Parathyroid adenoma (tissue), 2 donors: ENCODE data around the gene TSPAN11.

ENCODE experiments used
- H2AFZ ChIP-seq: fragments of 300-600 bp; sonication (generic); one replicate; pipeline ENCODE4 v1.7.0; 2017; ENCODE audit warnings: antibody characterized with exemption, mild to moderate bottlenecking
- H3K27ac ChIP-seq: fragments of 300-600 bp; sonication (generic); one replicate; pipeline ENCODE4 v1.7.0; 2017
- H3K27me3 ChIP-seq: fragments of 300-600 bp; sonication (generic); one replicate; pipeline ENCODE4 v1.7.0; 2017; ENCODE audit warnings: low read length; ENCODE audit not compliant: control insufficient read depth, insufficient read depth
- H3K36me3 ChIP-seq: fragments of 300-600 bp; sonication (generic); one replicate; pipeline ENCODE4 v1.7.0; 2017; ENCODE audit warnings: low read length; ENCODE audit not compliant: control insufficient read depth, insufficient read depth
- H3K4me1 ChIP-seq: fragments of 300-600 bp; sonication (generic); one replicate; pipeline ENCODE4 v1.7.0; 2017; ENCODE audit warnings: control low read depth
- H3K4me2 ChIP-seq: fragments of 300-600 bp; sonication (generic); one replicate; pipeline ENCODE4 v1.7.0; 2017; ENCODE audit warnings: low read length
- H3K4me3 ChIP-seq: fragments of 300-600 bp; sonication (generic); one replicate; pipeline ENCODE4 v1.7.0; 2017; ENCODE audit warnings: low read depth, low read length
- H3K79me2 ChIP-seq: fragments of 300-600 bp; sonication (generic); one replicate; pipeline ENCODE4 v1.7.0; 2017; ENCODE audit warnings: control low read depth
- H3K9ac ChIP-seq: fragments of 300-600 bp; sonication (generic); one replicate; pipeline ENCODE4 v1.7.0; 2017; ENCODE audit warnings: mild to moderate bottlenecking
- H3K9me3 ChIP-seq: fragments of 300-600 bp; sonication (generic); one replicate; pipeline ENCODE4 v1.7.0; 2017; ENCODE audit warnings: low read length; ENCODE audit not compliant: control insufficient read depth
- CTCF ChIP-seq: fragments of 300-600 bp; sonication (generic); IDR thresholded peaks from one replicate; pipeline ENCODE4 v1.7.0; 2017; ENCODE audit warnings: antibody characterized with exemption, mild to moderate bottlenecking
- donor health status: primary hyperparathyroidism.

Gene TSPAN11

GRCh38 chr12:31035967-31036665, 109.6 kb downstream of the TSPAN11 start:
- H3K4me2 ChIP-seq, result no peak overlapping the region
- no peak overlapping the region for H3K27ac ChIP-seq
- no peaks in the 10 kb centered on the region for H3K9me3 ChIP-seq
- H3K27me3 ChIP-seq, result no peaks in the 10 kb centered on the region
- H2AFZ ChIP-seq, result no peak overlapping the region
- H3K4me3 ChIP-seq, result no peak overlapping the region
- no peaks in the 10 kb centered on the region for H3K79me2 ChIP-seq
- no peak overlapping the region for H3K9ac ChIP-seq
- H3K36me3 ChIP-seq, result no peaks in the 10 kb centered on the region
- no peak for TF ChIP-seq CTCF
- no peaks in the 10 kb centered on the region for H3K4me1 ChIP-seq

- H3K4me1 ChIP-seq, result no peaks in the 10 kb centered on the region
- H3K4me2 ChIP-seq, result no peak overlapping the region
- no peak overlapping the region for H2AFZ ChIP-seq
- no peak overlapping the region for H3K9ac ChIP-seq
- no peak for TF ChIP-seq CTCF
- no peaks in the 10 kb centered on the region for H3K9me3 ChIP-seq
- H3K79me2 ChIP-seq, result no peaks in the 10 kb centered on the region
- no peak overlapping the region for H3K4me3 ChIP-seq
- no peak overlapping the region for H3K27ac ChIP-seq
- no peaks in the 10 kb centered on the region for H3K36me3 ChIP-seq
- H3K27me3 ChIP-seq, result no peaks in the 10 kb centered on the region
Measured at GRCh38 chr12:31037028-31037427, 110.5 kb downstream of the TSPAN11 start.

- Histone ChIP-seq H3K79me2 (no peaks in the 10 kb centered on the region), H3K27ac (no peak overlapping the region), H3K9ac (no peak overlapping the region), H3K27me3 (no peaks in the 10 kb centered on the region), H3K9me3 (no peaks in the 10 kb centered on the region), H3K36me3 (no peaks in the 10 kb centered on the region), H3K4me3 (no peak overlapping the region), H3K4me2 (no peak overlapping the region), H3K4me1 (no peaks in the 10 kb centered on the region), H2AFZ (no peak overlapping the region)
- no peak for TF ChIP-seq CTCF
Measured at GRCh38 chr12:31037931-31038330, 111.4 kb downstream of the TSPAN11 start.

- H3K4me1 ChIP-seq, result no peaks in the 10 kb centered on the region
- no peak overlapping the region for H3K27ac ChIP-seq
- no peak for TF ChIP-seq CTCF
- H3K4me2 ChIP-seq, result no peak overlapping the region
- no peaks in the 10 kb centered on the region for H3K36me3 ChIP-seq
- H3K79me2 ChIP-seq, result no peaks in the 10 kb centered on the region
- no peak overlapping the region for H2AFZ ChIP-seq
- no peak overlapping the region for H3K9ac ChIP-seq
- no peaks in the 10 kb centered on the region for H3K9me3 ChIP-seq
- no peaks in the 10 kb centered on the region for H3K27me3 ChIP-seq
- no peak overlapping the region for H3K4me3 ChIP-seq
Measured at GRCh38 chr12:31041033-31041564, 114.6 kb downstream of the TSPAN11 start.
